Stimulated activated CD8-positive, alpha-beta memory T cell treated with anti-CD3 and anti-CD28 coated beads, Interleukin-4, amount 100 ng/mL, for 4 hours (primary cell): Measurements from ENCODE around the gene ATF7.
"Not testable (repeated sequence)": the region's sequence is repeated elsewhere in the genome, so short reads cannot be mapped to it uniquely, and the experiment has no call there.

Experiments
- DNase-seq, 2 donors: peaks; one replicate each; pipeline ENCODE4 v3.0.0-alpha.2; 2020; ENCODE audit warnings: low read depth in 2 of 2, low spot score in 1 of 2

ATF7 gene

GRCh38 chr12:53484686-53485575 lies 141.3 kb downstream of the ATF7 start:
- no peak for DNase-seq

- DNase-seq, result no peak
These were observed 142.2 kb downstream of the ATF7 start for GRCh38 chr12:53483979-53484377.

- DNase-seq, result no peak
These were observed 142.8 kb downstream of the ATF7 start for GRCh38 chr12:53483225-53483978.

- DNase-seq, result no peak
These were observed 143.5 kb downstream of the ATF7 start for GRCh38 chr12:53482626-53483168.

- DNase-seq, result no peak
These were observed 144.1 kb downstream of the ATF7 start for GRCh38 chr12:53481939-53482586.

- not testable (repeated sequence) for DNase-seq
These were observed 144.7 kb downstream of the ATF7 start for GRCh38 chr12:53481458-53481857.

- DNase-seq, result no peak
These were observed 145.4 kb downstream of the ATF7 start for GRCh38 chr12:53480491-53481442.

GRCh38 chr12:53479331-53479730 lies 146.9 kb downstream of the ATF7 start:
- DNase-seq, result no peak

GRCh38 chr12:53478865-53479264 lies 147.3 kb downstream of the ATF7 start:
- no peak for DNase-seq

GRCh38 chr12:53476769-53477209 lies 149.4 kb downstream of the ATF7 start:
- DNase-seq, result no peak

- no peak for DNase-seq
These were observed 151.4 kb downstream of the ATF7 start for GRCh38 chr12:53474819-53475218.

- no peak for DNase-seq
These were observed 152.1 kb downstream of the ATF7 start for GRCh38 chr12:53474077-53474476.

GRCh38 chr12:53472056-53472582 lies 154.1 kb downstream of the ATF7 start:
- DNase-seq, result no peak

GRCh38 chr12:53468282-53468681 lies 157.9 kb downstream of the ATF7 start:
- DNase-seq, result no peak

- DNase-seq, result no peak
These were observed 158.3 kb downstream of the ATF7 start for GRCh38 chr12:53467880-53468279.

- no peak for DNase-seq
These were observed 159.1 kb downstream of the ATF7 start for GRCh38 chr12:53467082-53467481.

- DNase-seq, result no peak
These were observed 159.5 kb downstream of the ATF7 start for GRCh38 chr12:53466640-53467039.

- DNase-seq, result no peak
These were observed 160.5 kb downstream of the ATF7 start for GRCh38 chr12:53465679-53466078.

GRCh38 chr12:53464685-53465418 lies 161.3 kb downstream of the ATF7 start:
- DNase-seq, result no peak
